Activated T-helper 1 cell treated with anti-CD3 and anti-CD28 coated beads, Interleukin-12 subunit alpha, Interleukin-12 subunit beta, Interleukin-2, Interleukin-4 antibody, amounts not matched to agents 30 ng/mL and 10 ng/mL and 1 ng/mL, durations not matched to agents 14 hours and 24 hours and 36 hours (primary cell): ENCODE results near the gene SLPI. TPM values are rescaled to one million over a fixed set of nuclear protein-coding genes. Genes with fewer than 3 reads are reported as not detected.

Experiments
- DNase-seq: peaks from one replicate; pipeline ENCODE4 v3.0.0; 2021; ENCODE audit warnings: low spot score
- H3K27ac Mint-ChIP-seq: one replicate; pipeline ENCODE4 v1.8.0; 2021; ENCODE audit warnings: mild to moderate bottlenecking, mixed read lengths
- H3K27me3 Mint-ChIP-seq: one replicate; pipeline ENCODE4 v1.8.0; 2022; ENCODE audit warnings: mild to moderate bottlenecking, moderate library complexity, mixed read lengths; ENCODE audit not compliant: insufficient read depth
- H3K36me3 Mint-ChIP-seq: one replicate; pipeline ENCODE4 v1.8.0; 2021; ENCODE audit warnings: low read depth, mixed read lengths
- H3K4me1 Mint-ChIP-seq: one replicate; pipeline ENCODE4 v1.8.0; 2021; ENCODE audit warnings: low read depth, mixed read lengths
- H3K4me3 Mint-ChIP-seq: one replicate; pipeline ENCODE4 v1.8.0; 2021; ENCODE audit warnings: mild to moderate bottlenecking, moderate library complexity, mixed read lengths
- H3K9me3 Mint-ChIP-seq: one replicate; pipeline ENCODE4 v1.8.0; 2021; ENCODE audit warnings: mixed read lengths
- intact Hi-C: fragments of 100-400 bp; cut with micrococcal nuclease; formaldehyde crosslinking; loops from one replicate; pipeline ENCODE4 v1.15.1; 2024
- total RNA-seq: library from RNA; stranded (reverse); gene quantifications from 2 replicates; pipeline ENCODE4 v1.2.3, GENCODE V29; 2022

The SLPI gene
- total RNA-seq, 1 donor from 2014 or later, result not detected

DNA sequence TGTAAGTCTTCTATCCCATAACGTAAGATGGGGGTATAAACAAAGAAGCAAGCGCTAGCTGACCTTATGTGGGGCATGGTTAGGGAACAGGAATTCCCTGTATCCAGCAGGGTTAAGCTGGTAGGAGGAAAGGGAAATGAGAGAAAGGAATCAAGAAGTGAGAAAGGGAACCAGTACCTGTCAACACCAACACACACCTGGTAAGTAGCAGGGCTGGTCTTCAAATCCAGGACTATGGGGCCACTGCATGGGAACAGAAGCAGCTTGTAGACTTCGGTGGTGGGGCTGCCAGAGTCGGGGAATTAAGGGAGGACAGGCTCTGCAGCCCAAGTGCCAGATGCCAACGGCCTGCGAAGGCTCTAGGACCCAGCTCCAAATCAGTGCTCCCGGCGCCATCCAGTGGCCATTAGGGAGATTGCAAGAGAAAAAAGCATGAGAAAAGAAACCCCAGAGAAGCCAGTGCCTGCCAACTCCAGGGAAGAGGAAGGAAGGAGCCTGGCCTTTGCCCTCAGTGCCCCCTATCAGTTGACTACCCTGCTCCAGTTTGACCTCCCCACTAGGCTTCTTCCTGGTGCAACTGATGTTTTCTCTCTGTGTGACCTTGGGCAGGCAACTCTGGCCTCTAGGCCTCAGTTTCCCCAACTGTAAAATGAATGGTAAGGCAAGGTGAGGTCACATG lies 36.5 kb upstream of the SLPI start:
- peak; percentile 55 for DNase-seq
- intact Hi-C loops, result loop anchor here (1.0 to 10.0 kb wide), 5 partner anchors 153 to 606 kb away; no protein-coding TSS in a partner anchor
- no peak overlapping the region for H3K4me3 Mint-ChIP-seq
- H3K9me3 Mint-ChIP-seq, result no peaks in the 10 kb centered on the region
- H3K27ac Mint-ChIP-seq, result no peak overlapping the region
- H3K36me3 Mint-ChIP-seq, result peaks cover 5% of the 10 kb centered on the region
- peaks cover 27% of the 10 kb centered on the region for H3K27me3 Mint-ChIP-seq
- H3K4me1 Mint-ChIP-seq, result peaks cover 5% of the 10 kb centered on the region

DNA sequence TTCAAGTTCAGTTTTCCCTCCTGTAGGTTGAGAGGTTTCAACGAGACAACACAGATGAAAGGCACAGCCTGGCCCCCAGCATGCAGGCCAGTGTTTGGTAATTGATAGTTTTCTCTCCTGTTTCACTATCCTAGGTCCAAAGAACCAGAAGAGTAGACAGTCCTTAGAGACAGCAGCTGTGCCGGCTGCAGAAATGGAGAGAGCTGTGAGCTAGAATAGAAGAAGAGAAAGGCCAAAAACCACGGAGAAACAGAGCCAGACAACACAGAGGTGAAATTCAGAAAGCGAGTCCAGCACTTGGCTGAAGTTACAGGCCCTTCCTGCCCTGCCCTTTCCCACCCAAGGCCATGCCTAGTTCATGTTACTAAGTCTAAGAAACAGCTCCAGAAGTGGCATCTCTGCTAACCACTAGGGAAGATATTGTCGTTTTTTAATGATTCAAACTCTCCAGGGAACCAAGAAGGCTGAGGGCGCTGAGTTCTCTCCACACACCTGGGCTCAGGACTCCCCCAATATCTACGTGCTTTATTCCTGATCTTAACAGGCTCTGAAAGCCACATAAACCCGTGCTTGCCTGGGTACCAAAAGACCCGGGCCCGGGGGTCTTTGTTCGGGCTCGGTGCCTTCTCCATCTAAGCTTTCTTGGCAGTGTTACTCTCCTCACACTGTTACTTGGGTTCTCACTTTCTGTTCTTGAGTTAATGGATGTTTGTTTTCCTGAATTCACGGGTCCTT lies 35.7 kb upstream of the SLPI start:
- DNase-seq, result no peak
- peaks cover 27% of the 10 kb centered on the region for H3K27me3 Mint-ChIP-seq
- H3K36me3 Mint-ChIP-seq, result peaks cover 5% of the 10 kb centered on the region
- H3K27ac Mint-ChIP-seq, result no peak overlapping the region
- no peaks in the 10 kb centered on the region for H3K9me3 Mint-ChIP-seq
- H3K4me1 Mint-ChIP-seq, result peaks cover 5% of the 10 kb centered on the region
- no peak overlapping the region for H3K4me3 Mint-ChIP-seq
- intact Hi-C loops, result loop anchor here (10.0 kb wide), 2 partner anchors 385 to 605 kb away; no protein-coding TSS in a partner anchor

DNA sequence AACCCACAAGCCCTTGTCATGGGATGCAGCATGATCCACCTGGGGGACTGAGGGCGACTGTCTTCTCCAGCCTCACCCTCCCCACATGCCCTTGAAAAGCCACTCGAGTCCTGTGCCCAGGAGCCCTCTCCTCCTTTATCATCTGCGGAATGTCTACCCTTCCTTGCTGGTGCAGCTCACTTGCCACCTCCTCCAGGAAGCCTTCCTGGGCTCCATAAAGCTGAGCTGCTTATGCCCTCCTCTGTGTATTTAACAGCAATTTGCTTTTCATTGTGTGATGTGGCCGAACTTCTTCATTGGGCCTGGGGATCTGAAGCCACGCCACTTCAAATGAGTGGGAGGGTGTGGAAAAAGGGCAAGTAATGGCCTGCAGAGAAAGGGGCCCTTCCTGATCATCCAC lies 34.5 kb upstream of the SLPI start:
- H3K27me3 Mint-ChIP-seq, result peaks cover 27% of the 10 kb centered on the region
- H3K9me3 Mint-ChIP-seq, result no peaks in the 10 kb centered on the region
- H3K36me3 Mint-ChIP-seq, result no peaks in the 10 kb centered on the region
- peaks cover 2% of the 10 kb centered on the region for H3K4me1 Mint-ChIP-seq
- no peak overlapping the region for H3K27ac Mint-ChIP-seq
- intact Hi-C loops, result no loop called here
- no peak for DNase-seq
- H3K4me3 Mint-ChIP-seq, result no peak overlapping the region

DNA sequence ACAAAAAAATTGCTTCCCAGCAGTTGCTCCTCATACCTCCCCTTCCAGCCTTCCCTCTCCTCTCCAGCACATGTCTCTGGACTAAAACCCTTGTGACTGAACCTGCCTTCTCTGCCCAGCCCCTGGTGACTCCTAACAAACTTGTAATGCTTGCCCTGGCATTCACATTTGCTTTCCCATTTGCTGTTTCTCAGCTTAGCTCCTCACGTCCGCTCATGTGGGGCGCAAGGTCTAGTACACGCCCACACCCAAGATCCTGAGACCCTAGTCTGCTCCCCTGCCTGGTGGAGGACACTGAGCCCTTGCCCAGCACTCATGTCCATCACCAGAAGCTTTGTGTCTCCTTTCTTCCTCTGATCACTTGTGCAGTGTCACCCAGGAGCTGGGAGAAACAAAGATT lies 34.0 kb upstream of the SLPI start:
- intact Hi-C loops, result no loop called here
- H3K9me3 Mint-ChIP-seq, result no peaks in the 10 kb centered on the region
- no peaks in the 10 kb centered on the region for H3K4me1 Mint-ChIP-seq
- no peaks in the 10 kb centered on the region for H3K36me3 Mint-ChIP-seq
- H3K27ac Mint-ChIP-seq, result no peak overlapping the region
- DNase-seq, result no peak
- H3K27me3 Mint-ChIP-seq, result peaks cover 26% of the 10 kb centered on the region
- H3K4me3 Mint-ChIP-seq, result no peak overlapping the region

DNA sequence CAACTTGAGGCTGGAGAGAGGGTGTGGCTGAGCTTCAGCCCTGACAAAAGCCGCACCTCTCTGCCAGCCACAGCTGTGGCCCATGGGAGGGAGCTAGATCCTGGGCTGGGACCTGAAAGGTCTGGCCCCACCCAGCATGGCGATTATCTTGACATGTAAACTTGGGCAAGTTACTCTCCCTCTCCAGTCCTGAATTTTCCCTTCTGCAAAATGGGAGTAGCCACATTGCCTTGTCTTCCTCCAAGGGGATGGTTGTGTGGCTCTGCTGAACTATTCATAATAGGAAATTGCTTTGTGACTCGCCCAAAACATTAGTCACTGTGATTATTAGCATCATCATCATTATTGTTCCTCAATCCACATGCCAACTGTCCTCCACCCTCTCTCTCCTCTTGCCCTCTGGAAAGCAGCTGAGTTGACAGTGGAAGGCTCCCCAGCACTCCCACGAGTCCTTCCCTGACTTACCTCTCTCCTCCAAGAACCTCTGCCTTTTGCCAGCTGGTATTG lies 29.2 kb upstream of the SLPI start:
- DNase-seq, result no peak
- H3K4me3 Mint-ChIP-seq, result no peak overlapping the region
- H3K4me1 Mint-ChIP-seq, result no peaks in the 10 kb centered on the region
- H3K9me3 Mint-ChIP-seq, result no peaks in the 10 kb centered on the region
- no peak overlapping the region for H3K27ac Mint-ChIP-seq
- peaks cover 13% of the 10 kb centered on the region for H3K27me3 Mint-ChIP-seq
- intact Hi-C loops, result no loop called here
- H3K36me3 Mint-ChIP-seq, result no peaks in the 10 kb centered on the region

DNA sequence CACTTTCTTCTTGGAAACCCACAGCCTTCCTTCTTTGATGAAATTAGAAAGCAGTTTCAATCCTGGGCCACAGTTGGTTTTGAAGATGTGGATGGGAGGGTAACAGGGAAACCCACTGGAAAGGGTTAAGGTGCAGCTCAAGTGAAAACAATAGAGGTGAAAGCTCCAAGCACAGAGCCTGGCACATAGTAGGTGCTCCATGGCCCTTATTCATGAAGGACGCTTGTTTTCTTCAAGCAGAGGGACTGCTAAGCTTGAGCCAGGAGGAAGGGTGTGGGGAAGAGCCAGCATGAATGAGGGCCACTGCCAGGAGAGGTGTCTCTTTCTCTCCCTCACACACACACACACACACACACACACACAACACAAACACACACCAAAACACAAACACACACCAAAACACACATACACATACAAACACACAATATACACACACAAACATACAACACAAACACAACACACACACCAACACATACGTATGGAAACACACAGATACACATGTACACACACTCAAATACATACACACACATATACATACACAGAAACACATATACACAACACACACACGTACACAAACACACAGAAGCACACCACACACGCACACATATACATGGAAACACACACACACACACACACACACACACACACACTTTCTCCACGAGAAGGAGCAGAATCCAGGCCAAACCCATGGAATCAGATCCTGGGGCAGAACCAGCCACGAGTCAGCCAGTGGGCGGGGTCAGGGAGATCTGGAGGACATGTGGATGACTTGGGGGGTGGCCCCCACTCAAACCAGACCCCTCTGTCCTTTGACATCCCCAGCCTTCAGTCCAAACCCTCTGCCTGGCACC lies 28.6 kb upstream of the SLPI start:
- H3K36me3 Mint-ChIP-seq, result no peaks in the 10 kb centered on the region
- DNase-seq, result no peak
- no peaks in the 10 kb centered on the region for H3K4me1 Mint-ChIP-seq
- intact Hi-C loops, result no loop called here
- H3K9me3 Mint-ChIP-seq, result no peaks in the 10 kb centered on the region
- no peak overlapping the region for H3K27ac Mint-ChIP-seq
- H3K27me3 Mint-ChIP-seq, result peaks cover 11% of the 10 kb centered on the region
- H3K4me3 Mint-ChIP-seq, result no peak overlapping the region

DNA sequence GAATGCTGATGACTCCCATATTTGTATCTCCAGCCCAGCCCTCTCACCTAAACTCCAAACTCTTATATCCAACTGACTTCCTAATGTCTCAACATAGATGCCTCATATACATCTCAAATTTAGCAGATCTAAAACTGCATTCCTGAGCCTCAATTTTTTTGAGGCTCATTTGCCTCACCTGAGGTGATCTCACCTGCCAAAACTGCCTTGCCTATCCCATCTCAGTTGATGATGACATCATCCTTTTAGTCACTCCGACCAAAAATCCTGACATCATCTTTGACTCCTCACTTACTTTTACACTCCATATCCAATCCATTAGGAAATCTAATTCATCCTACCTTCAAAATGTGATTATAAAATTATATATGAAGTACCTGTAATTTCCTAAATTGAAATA lies 25.6 kb upstream of the SLPI start:
- Mint-ChIP-seq H3K4me3 (no peak overlapping the region), H3K36me3 (no peaks in the 10 kb centered on the region), H3K4me1 (no peaks in the 10 kb centered on the region), H3K9me3 (no peaks in the 10 kb centered on the region), H3K27me3 (peaks cover 23% of the 10 kb centered on the region), H3K27ac (no peak overlapping the region)
- intact Hi-C loops, result no loop called here
- no peak for DNase-seq

DNA sequence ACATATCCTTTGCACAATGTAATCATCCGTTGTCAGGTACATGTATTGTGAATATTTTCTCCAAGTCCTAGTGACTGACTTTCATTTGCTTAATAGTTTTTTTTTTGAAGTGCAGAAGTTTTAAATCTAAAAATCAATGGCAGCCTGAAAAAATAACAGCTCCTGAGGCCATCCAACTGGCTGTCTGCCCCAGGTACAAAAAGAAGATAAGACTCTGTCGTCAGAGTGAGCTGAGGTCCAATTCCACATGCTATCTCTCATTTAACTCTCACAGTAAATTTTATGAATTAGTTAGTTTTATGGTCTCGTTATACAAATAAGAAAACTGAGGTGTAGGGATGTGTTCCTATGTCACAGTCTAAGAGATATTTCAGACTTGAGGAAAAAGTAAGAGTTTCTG lies 21.0 kb upstream of the SLPI start:
- no peaks in the 10 kb centered on the region for H3K36me3 Mint-ChIP-seq
- peaks cover 38% of the 10 kb centered on the region for H3K27me3 Mint-ChIP-seq
- no peaks in the 10 kb centered on the region for H3K4me1 Mint-ChIP-seq
- no peaks in the 10 kb centered on the region for H3K9me3 Mint-ChIP-seq
- DNase-seq, result no peak
- intact Hi-C loops, result no loop called here
- no peak overlapping the region for H3K4me3 Mint-ChIP-seq
- H3K27ac Mint-ChIP-seq, result no peak overlapping the region

DNA sequence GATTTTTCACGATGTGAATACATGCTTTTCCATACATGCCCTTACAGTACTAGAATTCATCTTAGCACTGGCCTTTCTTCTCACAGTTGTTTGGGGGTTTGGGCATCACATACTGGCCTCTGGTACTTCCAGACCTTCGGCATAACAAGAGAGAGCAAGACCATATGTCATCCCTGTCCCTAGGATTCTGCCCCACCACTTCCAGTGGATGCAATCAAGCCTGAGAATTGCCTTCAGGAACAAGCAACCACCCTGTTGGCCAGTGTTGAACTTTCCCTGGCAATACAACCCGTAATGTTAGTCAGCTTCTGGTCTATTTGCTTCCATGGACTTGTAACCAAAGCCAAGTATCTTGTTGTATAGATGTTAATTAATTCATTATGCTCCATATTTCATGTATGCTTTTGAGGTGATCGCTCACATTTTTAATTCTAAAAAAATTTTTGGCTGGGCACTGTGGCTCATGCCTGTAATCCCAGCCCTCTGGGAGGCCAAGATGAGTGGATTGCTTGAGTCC lies 15.4 kb upstream of the SLPI start:
- Mint-ChIP-seq H3K4me3 (no peak overlapping the region), H3K9me3 (no peaks in the 10 kb centered on the region), H3K27me3 (peaks cover 37% of the 10 kb centered on the region), H3K36me3 (no peaks in the 10 kb centered on the region), H3K27ac (no peak overlapping the region), H3K4me1 (no peaks in the 10 kb centered on the region)
- intact Hi-C loops, result no loop called here
- DNase-seq, result no peak

DNA sequence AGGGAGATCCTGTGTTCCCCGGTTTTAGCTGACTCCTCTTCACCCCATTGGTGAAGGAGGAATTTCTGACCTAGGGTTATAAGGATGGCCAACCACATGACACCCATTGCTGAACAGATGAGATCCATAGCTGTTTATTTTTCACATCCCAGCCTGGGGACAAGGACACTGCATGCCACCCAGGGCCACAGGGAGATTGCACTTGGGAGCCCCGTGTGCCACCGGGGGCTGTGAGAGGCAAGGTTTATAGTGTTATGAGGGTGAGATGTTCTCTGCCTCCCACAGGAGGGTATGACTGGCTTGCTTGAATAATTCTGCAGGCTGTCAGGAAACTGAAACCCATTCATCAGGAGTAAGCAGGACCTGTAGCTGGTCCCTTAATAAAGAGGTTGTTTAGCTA lies 14.7 kb upstream of the SLPI start:
- H3K4me3 Mint-ChIP-seq, result no peak overlapping the region
- H3K9me3 Mint-ChIP-seq, result no peaks in the 10 kb centered on the region
- H3K27ac Mint-ChIP-seq, result no peak overlapping the region
- DNase-seq, result no peak
- no peaks in the 10 kb centered on the region for H3K36me3 Mint-ChIP-seq
- intact Hi-C loops, result no loop called here
- no peaks in the 10 kb centered on the region for H3K4me1 Mint-ChIP-seq
- peaks cover 35% of the 10 kb centered on the region for H3K27me3 Mint-ChIP-seq

DNA sequence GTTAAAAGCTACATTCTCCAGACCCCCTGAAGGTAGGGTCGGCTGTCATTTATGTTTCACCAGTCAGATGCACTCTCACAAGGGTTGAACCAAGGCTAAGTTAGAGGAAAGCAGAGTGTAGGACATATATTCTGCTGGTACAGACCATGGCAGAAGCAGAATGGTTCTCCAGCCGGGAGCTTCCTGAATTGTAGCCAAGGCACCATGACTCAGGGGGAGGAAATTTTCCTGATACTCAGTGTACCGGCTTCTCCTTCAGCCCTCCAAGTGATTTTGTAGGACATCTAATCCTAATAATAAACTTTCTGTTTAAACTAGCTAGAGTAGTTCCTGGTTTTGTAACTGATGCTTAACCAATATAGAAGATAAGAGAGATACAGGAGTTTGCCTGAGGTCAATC lies 14.2 kb upstream of the SLPI start:
- H3K4me1 Mint-ChIP-seq, result no peaks in the 10 kb centered on the region
- no peak for DNase-seq

DNA sequence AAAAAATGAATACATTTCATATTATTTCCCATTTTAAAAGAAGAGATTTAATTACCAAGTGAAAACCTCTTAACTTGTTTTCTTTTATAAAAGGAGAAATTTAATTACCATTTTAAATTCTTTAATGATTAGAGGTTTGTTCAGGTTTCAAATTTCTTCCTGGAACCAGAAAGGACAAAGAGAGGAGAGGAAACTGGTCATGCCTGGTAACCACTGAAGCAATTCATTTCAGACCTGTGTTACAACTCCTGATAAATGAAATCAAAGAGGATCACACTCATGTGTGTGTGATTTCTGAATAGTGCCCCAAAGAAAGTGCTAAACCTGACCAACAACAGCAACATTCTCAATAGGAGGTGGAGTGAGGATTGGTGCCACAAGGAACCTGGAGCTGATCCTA lies 12.6 kb upstream of the SLPI start:
- Mint-ChIP-seq H3K4me3 (no peak overlapping the region), H3K36me3 (no peaks in the 10 kb centered on the region), H3K9me3 (no peaks in the 10 kb centered on the region), H3K27me3 (peaks cover 29% of the 10 kb centered on the region), H3K27ac (no peak overlapping the region), H3K4me1 (no peaks in the 10 kb centered on the region)
- intact Hi-C loops, result no loop called here
- DNase-seq, result no peak

More for the DNA sequence above, 14.2 kb upstream of the SLPI start:
- Mint-ChIP-seq H3K4me3 (no peak overlapping the region), H3K27ac (no peak overlapping the region), H3K9me3 (no peaks in the 10 kb centered on the region), H3K36me3 (no peaks in the 10 kb centered on the region), H3K27me3 (peaks cover 31% of the 10 kb centered on the region)
- intact Hi-C loops, result no loop called here
